ENCODE results near the gene TSPYL1. TPM values are rescaled to one million over a fixed set of nuclear protein-coding genes. Genes with fewer than 3 reads are reported as not detected.
"Not testable (repeated sequence)": the region's sequence is repeated elsewhere in the genome, so short reads cannot be mapped to it uniquely, and the experiment has no call there.

Gene TSPYL1
- total RNA-seq, 1 experiment from 2014 or later: 35.1 TPM

DNA sequence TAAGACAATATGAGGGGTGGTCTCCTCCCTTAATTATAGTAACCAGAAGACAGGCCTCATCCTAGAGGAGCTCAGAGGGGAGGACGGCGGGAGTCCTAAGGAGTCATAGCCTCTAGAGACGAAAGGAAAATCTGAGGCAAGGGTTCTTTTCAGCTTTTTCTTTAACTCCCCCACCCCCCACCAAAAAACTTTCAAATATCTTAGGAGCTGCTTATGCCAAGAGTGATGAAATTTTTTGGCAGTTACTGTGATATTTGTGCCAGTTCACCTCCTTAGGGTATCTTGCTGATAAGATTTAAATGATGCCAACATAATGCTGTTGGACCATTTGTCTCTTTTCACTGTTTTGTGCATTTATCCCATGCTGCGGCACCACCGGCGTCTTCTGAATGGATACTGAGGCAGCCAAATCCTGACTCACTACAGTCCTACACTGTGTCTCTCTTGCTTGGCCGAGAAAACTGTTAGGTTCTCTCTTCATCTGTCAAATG lies 46.5 kb upstream of the TSPYL1 start:
- Histone ChIP-seq H4K20me1 (ENCODE audit: low read length) (no peaks in the 10 kb centered on the region), H3F3A (ENCODE audit: low read length, unreplicated experiment) (no peaks in the 10 kb centered on the region), H3K9me3 (ENCODE audit: low read length) (no peaks in the 10 kb centered on the region), H3K4me2 (ENCODE audit: low read length) (no peak overlapping the region), H3K9ac (ENCODE audit: low read length) (no peak overlapping the region), H2AFZ (ENCODE audit: low read length) (no peak overlapping the region), H3K79me2 (ENCODE audit: low read length) (no peaks in the 10 kb centered on the region), H3K36me3 (ENCODE audit: low read depth, low read length) (no peaks in the 10 kb centered on the region), H3K9me2 (replicated peaks; ENCODE audit: low read length) (no peaks in the 10 kb centered on the region), H3K27me3 (ENCODE audit: low read length) (no peaks in the 10 kb centered on the region), H3K4me1 (ENCODE audit: insufficient read depth, low read length) (no peaks in the 10 kb centered on the region), H3K27ac (ENCODE audit: low read length) (no peak overlapping the region), H3K4me3 (ENCODE audit: low read length) (no peak overlapping the region)
- DNase-seq (no peak), ATAC-seq (no peak)
- intact Hi-C loops (cut with micrococcal nuclease): no loop called here
- BruUV-seq (replicated peaks): no TSS peak
- ChIA-PET CTCF (no interaction called here), POLR2A (ENCODE audit: unreplicated experiment) (no interaction called here)
- TF ChIP-seq, protein P1, sequence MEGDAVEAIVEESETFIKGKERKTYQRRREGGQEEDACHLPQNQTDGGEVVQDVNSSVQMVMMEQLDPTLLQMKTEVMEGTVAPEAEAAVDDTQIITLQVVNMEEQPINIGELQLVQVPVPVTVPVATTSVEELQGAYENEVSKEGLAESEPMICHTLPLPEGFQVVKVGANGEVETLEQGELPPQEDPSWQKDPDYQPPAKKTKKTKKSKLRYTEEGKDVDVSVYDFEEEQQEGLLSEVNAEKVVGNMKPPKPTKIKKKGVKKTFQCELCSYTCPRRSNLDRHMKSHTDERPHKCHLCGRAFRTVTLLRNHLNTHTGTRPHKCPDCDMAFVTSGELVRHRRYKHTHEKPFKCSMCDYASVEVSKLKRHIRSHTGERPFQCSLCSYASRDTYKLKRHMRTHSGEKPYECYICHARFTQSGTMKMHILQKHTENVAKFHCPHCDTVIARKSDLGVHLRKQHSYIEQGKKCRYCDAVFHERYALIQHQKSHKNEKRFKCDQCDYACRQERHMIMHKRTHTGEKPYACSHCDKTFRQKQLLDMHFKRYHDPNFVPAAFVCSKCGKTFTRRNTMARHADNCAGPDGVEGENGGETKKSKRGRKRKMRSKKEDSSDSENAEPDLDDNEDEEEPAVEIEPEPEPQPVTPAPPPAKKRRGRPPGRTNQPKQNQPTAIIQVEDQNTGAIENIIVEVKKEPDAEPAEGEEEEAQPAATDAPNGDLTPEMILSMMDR (conservative IDR thresholded peaks at IDR 0.05; ENCODE audit: low read depth, low read length): no peak
- no peak for TF ChIP-seq EZH2phosphoT487 (IDR thresholded peaks at IDR 0.05; ENCODE audit: borderline replicate concordance, low read length)
- no peak for TF ChIP-seq EZH2 (IDR thresholded peaks at IDR 0.05; ENCODE audit: low read length, unreplicated experiment)

DNA sequence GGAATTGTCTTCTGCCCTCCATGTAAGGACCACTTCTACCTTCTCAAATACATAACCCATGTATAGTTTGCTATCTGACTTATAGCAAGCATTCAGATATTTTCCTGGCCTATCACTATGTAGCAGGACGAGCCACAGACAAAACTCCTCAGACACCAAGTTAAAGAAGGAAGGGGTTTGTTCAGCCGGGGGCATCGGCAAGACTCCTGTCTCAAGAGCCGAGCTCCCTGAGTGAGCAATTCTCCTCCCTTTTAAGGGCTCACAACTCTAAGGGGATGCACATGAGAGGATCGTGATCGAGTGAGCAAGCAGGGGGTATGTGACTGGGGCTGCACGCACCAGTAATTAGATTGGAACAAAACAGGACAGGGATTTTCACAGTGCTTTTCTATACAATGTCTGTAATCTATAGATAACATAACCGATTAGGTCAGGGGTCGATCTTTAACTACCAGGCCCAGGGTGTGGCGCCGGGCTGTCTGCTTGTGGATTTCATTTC lies 46.0 kb upstream of the TSPYL1 start:
- ATAC-seq; H2AFZ ChIP-seq (ENCODE audit: low read length); H3K9me3 ChIP-seq (ENCODE audit: low read length); H3K4me2 ChIP-seq (ENCODE audit: low read length); H3F3A ChIP-seq (ENCODE audit: low read length, unreplicated experiment); H3K9me2 ChIP-seq (replicated peaks; ENCODE audit: low read length); POLR2A ChIA-PET (ENCODE audit: unreplicated experiment); H3K27me3 ChIP-seq (ENCODE audit: low read length); DNase-seq; H3K4me3 ChIP-seq (ENCODE audit: low read length); H3K27ac ChIP-seq (ENCODE audit: low read length); H4K20me1 ChIP-seq (ENCODE audit: low read length); intact Hi-C loops (cut with micrococcal nuclease); H3K79me2 ChIP-seq (ENCODE audit: low read length); H3K36me3 ChIP-seq (ENCODE audit: low read depth, low read length); H3K9ac ChIP-seq (ENCODE audit: low read length); H3K4me1 ChIP-seq (ENCODE audit: insufficient read depth, low read length); BruUV-seq (replicated peaks); CTCF ChIA-PET: not testable (repeated sequence)

DNA sequence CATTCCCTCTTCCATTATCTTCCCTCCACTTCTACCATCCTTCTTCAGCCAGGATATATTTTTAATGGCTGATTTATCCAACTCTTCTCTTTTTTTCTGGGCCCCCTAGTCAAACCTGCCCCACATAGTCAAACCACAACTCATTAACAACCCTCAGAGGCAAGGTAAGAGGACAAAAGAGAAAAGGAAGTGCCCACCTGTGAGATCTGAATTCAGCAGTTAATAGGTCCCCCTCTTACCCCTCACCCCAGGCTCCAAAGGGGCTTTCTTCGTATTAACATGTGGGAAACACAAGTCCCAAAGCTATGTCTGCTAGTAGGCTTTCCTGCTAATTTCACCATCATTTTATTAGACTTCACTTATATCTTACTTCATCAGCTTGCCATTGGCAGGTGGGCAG lies 44.1 kb upstream of the TSPYL1 start:
- Histone ChIP-seq H3F3A (ENCODE audit: low read length, unreplicated experiment) (no peaks in the 10 kb centered on the region), H2AFZ (ENCODE audit: low read length) (no peak overlapping the region), H3K9me2 (replicated peaks; ENCODE audit: low read length) (no peaks in the 10 kb centered on the region), H3K27ac (ENCODE audit: low read length) (no peak overlapping the region), H3K9ac (ENCODE audit: low read length) (no peak overlapping the region), H3K36me3 (ENCODE audit: low read depth, low read length) (no peaks in the 10 kb centered on the region), H4K20me1 (ENCODE audit: low read length) (no peaks in the 10 kb centered on the region), H3K4me1 (ENCODE audit: insufficient read depth, low read length) (no peaks in the 10 kb centered on the region), H3K27me3 (ENCODE audit: low read length) (no peaks in the 10 kb centered on the region), H3K79me2 (ENCODE audit: low read length) (no peaks in the 10 kb centered on the region), H3K4me3 (ENCODE audit: low read length) (no peak overlapping the region), H3K9me3 (ENCODE audit: low read length) (no peaks in the 10 kb centered on the region), H3K4me2 (ENCODE audit: low read length) (no peak overlapping the region)
- CTCF ChIA-PET: no interaction called here
- no peak for TF ChIP-seq EZH2phosphoT487 (IDR thresholded peaks at IDR 0.05; ENCODE audit: borderline replicate concordance, low read length)
- TF ChIP-seq, protein P1 (conservative IDR thresholded peaks at IDR 0.05; ENCODE audit: low read depth, low read length): no peak
- intact Hi-C loops (cut with micrococcal nuclease): no loop called here
- BruUV-seq (replicated peaks): no TSS peak
- no peak for DNase-seq
- POLR2A ChIA-PET (ENCODE audit: unreplicated experiment): no interaction called here
- ATAC-seq: no peak

DNA sequence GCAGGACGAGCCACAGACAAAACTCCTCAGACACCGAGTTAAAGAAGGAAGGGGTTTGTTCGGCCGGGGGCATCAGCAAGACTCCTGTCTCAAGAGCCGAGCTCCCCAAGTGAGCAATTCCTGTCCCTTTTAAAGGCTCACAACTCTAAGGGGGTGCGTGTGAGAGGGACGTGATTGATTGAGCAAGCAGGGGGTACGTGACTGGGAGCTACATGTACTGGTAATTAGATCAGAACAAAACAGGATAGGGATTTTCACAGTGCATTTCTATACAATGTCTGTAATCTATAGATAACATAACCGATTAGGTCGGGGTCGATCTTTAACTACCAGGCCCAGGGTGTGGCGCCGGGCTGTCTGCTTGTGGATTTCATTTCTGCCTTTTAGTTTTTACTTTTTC lies 42.2 kb upstream of the TSPYL1 start:
- POLR2A ChIA-PET (ENCODE audit: unreplicated experiment); H3K9ac ChIP-seq (ENCODE audit: low read length); H3K9me2 ChIP-seq (replicated peaks; ENCODE audit: low read length); H3K79me2 ChIP-seq (ENCODE audit: low read length); intact Hi-C loops (cut with micrococcal nuclease); H4K20me1 ChIP-seq (ENCODE audit: low read length); H3K4me3 ChIP-seq (ENCODE audit: low read length); H3K9me3 ChIP-seq (ENCODE audit: low read length); H3K4me1 ChIP-seq (ENCODE audit: insufficient read depth, low read length); H3F3A ChIP-seq (ENCODE audit: low read length, unreplicated experiment); H3K27me3 ChIP-seq (ENCODE audit: low read length); H3K36me3 ChIP-seq (ENCODE audit: low read depth, low read length); DNase-seq; H3K27ac ChIP-seq (ENCODE audit: low read length); CTCF ChIA-PET; H2AFZ ChIP-seq (ENCODE audit: low read length); BruUV-seq (replicated peaks); H3K4me2 ChIP-seq (ENCODE audit: low read length); ATAC-seq: not testable (repeated sequence)

All from PC-3 (cell line).